Spleen (tissue), 11 donors: Measurements from ENCODE around the gene MAST4. TPM values are rescaled to one million over a fixed set of nuclear protein-coding genes. Genes with fewer than 3 reads are reported as not detected.

ENCODE experiments used
- DNase-seq: peaks from one replicate; pipeline ENCODE4 v3.0.0-alpha.2; 2020
- H3K27ac ChIP-seq, 8 donors: fragments of 200-600 bp; sonication (generic) in 7 of 8; 1 replicate in 4 of 8; 2 replicates in 4 of 8; pipeline versions ENCODE4 v1.5.0 to v1.8.0; 2016 to 2021; ENCODE audit warnings: inconsistent platforms in 4 of 8, mild to moderate bottlenecking in 4 of 8, moderate library complexity in 1 of 8
- H3K27me3 ChIP-seq, 7 donors: fragments of 200-600 bp; sonication (generic) in 6 of 7; replicated peaks in 1 of 7; 1 replicate in 4 of 7; 2 replicates in 3 of 7; pipeline versions ENCODE4 v1.5.0 to v1.8.0; 2016 to 2021; ENCODE audit warnings: inconsistent platforms in 3 of 7, mild to moderate bottlenecking in 1 of 7
- H3K36me3 ChIP-seq, 6 donors: fragments of 200-600 bp; sonication (generic) in 5 of 6; 1 replicate in 4 of 6; 2 replicates in 2 of 6; pipeline versions ENCODE4 v1.5.0 to v1.8.0; 2016 to 2021; ENCODE audit warnings: inconsistent platforms in 2 of 6
- H3K4me1 ChIP-seq, 6 donors: fragments of 200-600 bp; sonication (generic) in 5 of 6; 1 replicate in 3 of 6; 2 replicates in 3 of 6; pipeline versions ENCODE4 v1.5.0 to v1.8.0; 2016 to 2021; ENCODE audit warnings: inconsistent platforms in 3 of 6
- H3K4me3 ChIP-seq, 8 donors: fragments of 200-600 bp; sonication (generic) in 7 of 8; 1 replicate in 4 of 8; 2 replicates in 4 of 8; pipeline versions ENCODE4 v1.5.0 to v1.8.0; 2016 to 2021; ENCODE audit warnings: inconsistent platforms in 4 of 8, mild to moderate bottlenecking in 4 of 8, moderate library complexity in 2 of 8
- H3K9me3 ChIP-seq, 8 donors: fragments of 200-600 bp; sonication (generic) in 7 of 8; 1 replicate in 4 of 8; 2 replicates in 4 of 8; pipeline versions ENCODE4 v1.5.0 to v1.8.0; 2016 to 2021; ENCODE audit warnings: inconsistent platforms in 4 of 8
- CTCF ChIP-seq, 11 experiments: fragments of 200-600 bp in 7 of 11; fragments of 450-650 bp in 4 of 11; sonication (generic) in 4 of 11; IDR thresholded peaks in 8 of 11; conservative IDR thresholded peaks in 3 of 11; 1 replicate in 7 of 11; 2 replicates in 4 of 11; pipeline versions ENCODE4 v1.4.0 to v1.8.0; 2016 to 2021; ENCODE audit warnings: antibody characterized with exemption in 11 of 11, inconsistent platforms in 4 of 11, mild to moderate bottlenecking in 1 of 11
- POLR2A ChIP-seq, 3 donors: fragments of 450-650 bp; IDR thresholded peaks; one replicate each; pipeline ENCODE4 v1.5.1; 2017; ENCODE audit warnings: antibody characterized with exemption in 3 of 3, mild to moderate bottlenecking in 1 of 3
- POLR2AphosphoS5 ChIP-seq, 3 donors: sonication (generic); formaldehyde crosslinking; IDR thresholded peaks; one replicate each; pipeline ENCODE4 v1.5.1; 2017; ENCODE audit warnings: antibody characterized with exemption in 3 of 3
- WGBS, 5 donors: extraction: QIAGEN DNeasy Blood & Tissue Kit in 3 of 5; methylation state at CpG; one replicate each; pipeline versions ENCODE4 v1.1.5 to v1.1.7; 2013 to 2018; 5-methylcytosine and 5-hydroxymethylcytosine counted together
- intact Hi-C: fragments of 100-400 bp; cut with DNase I; formaldehyde crosslinking; loops from one replicate; pipeline ENCODE4 v1.15.0; 2023; ENCODE audit warnings: low total_unique reads
- polyA plus RNA-seq, 3 donors: library from polyadenylated mRNA; stranded (reverse); fragments of 200-250 nt; gene quantifications; one replicate each; pipeline ENCODE4 v1.2.1, GENCODE V29; 2013
- total RNA-seq, 7 donors: library from RNA; depleted of rRNA in 3 of 7; stranded (reverse); fragments of >200 nt in 3 of 7; fragmentation: NEBNext Ultra II Directional in 4 of 7; extraction: Animal tissue kit (Norgen Biotek cat#: 25700) in 4 of 7; gene quantifications; one replicate each; pipeline versions ENCODE4 v1.1.0 to v1.2.1, GENCODE V29; 2016 to 2021
- donor health status: healthy with polysubstance abuse.
- donor health status: DM: no; HTN: no; CAD: no; lungs with moderate emphysema.
- donor health status: DM: no; HTN: no; CAD: no.
- donor health status: Bipolar disorder and iron deficiency.
- donor health status: healthy.
- donor health status: DM: no; HTN: no; CAD: no.
- donor health status: DM: yes; HTN: yes; CAD: no.

The MAST4 gene
- total and polyA plus RNA-seq, 10 donors: 2.5 to 43.7 (median 25.4) TPM

GRCh38 chr5:66967102-66967501 lies 370.9 kb downstream of the MAST4 start:
- Histone ChIP-seq H3K9me3 (no peaks in the 10 kb centered on the region), H3K36me3 (no peaks in the 10 kb centered on the region), H3K27me3 (no peaks in the 10 kb centered on the region), H3K27ac (no peak overlapping the region), H3K4me3 (no peak overlapping the region), H3K4me1 (no peaks in the 10 kb centered on the region)
- WGBS, 5 donors: 88 to 93% (median 92%) methylated on average over 3 of the region's 3 CpGs
- DNase-seq: no peak
- no peak for TF ChIP-seq POLR2AphosphoS5 (IDR thresholded peaks at IDR 0.05)
- TF ChIP-seq CTCF (IDR thresholded peaks at IDR 0.05 in 8 of 11, conservative IDR thresholded peaks at IDR 0.05 in 3 of 11): no peak
- no peak for TF ChIP-seq POLR2A (IDR thresholded peaks at IDR 0.05)
- intact Hi-C loops: no loop called here

GRCh38 chr5:66967826-66968262 lies 371.7 kb downstream of the MAST4 start:
- Histone ChIP-seq H3K9me3 (no peaks in the 10 kb centered on the region), H3K27me3 (no peaks in the 10 kb centered on the region), H3K4me3 (no peak overlapping the region), H3K27ac (no peak overlapping the region), H3K4me1 (no peaks in the 10 kb centered on the region), H3K36me3 (no peaks in the 10 kb centered on the region)
- TF ChIP-seq CTCF (IDR thresholded peaks at IDR 0.05 in 8 of 11, conservative IDR thresholded peaks at IDR 0.05 in 3 of 11) (no peak), POLR2AphosphoS5 (IDR thresholded peaks at IDR 0.05) (no peak), POLR2A (IDR thresholded peaks at IDR 0.05) (no peak)
- no peak for DNase-seq
- WGBS, 5 donors: 78 to 94% (median 91%) methylated on average over 4 of the region's 4 CpGs
- intact Hi-C loops: no loop called here

GRCh38 chr5:66969484-66969883 lies 373.3 kb downstream of the MAST4 start:
- no peaks in the 10 kb centered on the region for H3K9me3 ChIP-seq
- no peaks in the 10 kb centered on the region for H3K4me1 ChIP-seq
- no peak overlapping the region for H3K4me3 ChIP-seq
- no peak for DNase-seq
- TF ChIP-seq CTCF (IDR thresholded peaks at IDR 0.05 in 8 of 11, conservative IDR thresholded peaks at IDR 0.05 in 3 of 11) (no peak), POLR2AphosphoS5 (IDR thresholded peaks at IDR 0.05) (no peak), POLR2A (IDR thresholded peaks at IDR 0.05) (no peak)
- H3K36me3 ChIP-seq: no peaks in the 10 kb centered on the region
- H3K27ac ChIP-seq: no peak overlapping the region
- WGBS, 5 donors: 93 to 98% (median 95%) methylated on average over 4 of the region's 4 CpGs
- intact Hi-C loops: no loop called here
- no peaks in the 10 kb centered on the region for H3K27me3 ChIP-seq

- 59 to 72% (median 63%) methylated on average over 2 of the region's 2 CpGs for WGBS, 5 donors
- no peak for DNase-seq
- TF ChIP-seq POLR2A (IDR thresholded peaks at IDR 0.05) (no peak), CTCF (IDR thresholded peaks at IDR 0.05 in 8 of 11, conservative IDR thresholded peaks at IDR 0.05 in 3 of 11) (no peak), POLR2AphosphoS5 (IDR thresholded peaks at IDR 0.05) (no peak)
- Histone ChIP-seq H3K36me3 (no peaks in the 10 kb centered on the region), H3K4me1 (no peaks in the 10 kb centered on the region), H3K27me3 (no peaks in the 10 kb centered on the region), H3K4me3 (no peak overlapping the region), H3K27ac (no peak overlapping the region), H3K9me3 (no peaks in the 10 kb centered on the region)
- intact Hi-C loops: no loop called here
Measured at GRCh38 chr5:66969963-66970362, 373.8 kb downstream of the MAST4 start.
